LNCAP (cell line): ENCODE data around the gene CDK5R1.

Experiments used
- TF ChIP-seq, protein P1 (sequence below): fragments of 450-650 bp; IDR thresholded peaks from 2 replicates; pipeline ENCODE4 v1.5.1; 2017; ENCODE audit warnings: mild to moderate bottlenecking

The CDK5R1 gene

DNA sequence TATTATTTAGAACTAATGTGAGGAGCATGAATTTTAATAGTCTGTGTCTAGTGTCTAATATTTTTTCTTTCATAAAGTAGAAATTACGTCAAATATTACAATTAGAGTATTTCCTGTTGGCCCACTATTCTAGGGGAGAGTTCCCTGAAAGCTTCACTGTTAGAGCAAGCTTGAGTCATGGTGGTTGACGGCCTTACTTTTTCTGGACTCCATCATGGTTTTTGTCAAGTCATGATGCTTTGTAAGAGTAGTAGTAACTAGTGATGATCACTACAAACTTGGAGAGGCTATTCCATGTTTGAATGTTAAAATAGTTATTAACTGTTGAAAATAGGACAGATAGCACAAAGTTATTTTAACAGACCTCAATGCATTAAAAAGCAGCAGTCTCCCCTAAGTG lies 40.8 kb upstream of the CDK5R1 start:
- TF ChIP-seq, protein P1, sequence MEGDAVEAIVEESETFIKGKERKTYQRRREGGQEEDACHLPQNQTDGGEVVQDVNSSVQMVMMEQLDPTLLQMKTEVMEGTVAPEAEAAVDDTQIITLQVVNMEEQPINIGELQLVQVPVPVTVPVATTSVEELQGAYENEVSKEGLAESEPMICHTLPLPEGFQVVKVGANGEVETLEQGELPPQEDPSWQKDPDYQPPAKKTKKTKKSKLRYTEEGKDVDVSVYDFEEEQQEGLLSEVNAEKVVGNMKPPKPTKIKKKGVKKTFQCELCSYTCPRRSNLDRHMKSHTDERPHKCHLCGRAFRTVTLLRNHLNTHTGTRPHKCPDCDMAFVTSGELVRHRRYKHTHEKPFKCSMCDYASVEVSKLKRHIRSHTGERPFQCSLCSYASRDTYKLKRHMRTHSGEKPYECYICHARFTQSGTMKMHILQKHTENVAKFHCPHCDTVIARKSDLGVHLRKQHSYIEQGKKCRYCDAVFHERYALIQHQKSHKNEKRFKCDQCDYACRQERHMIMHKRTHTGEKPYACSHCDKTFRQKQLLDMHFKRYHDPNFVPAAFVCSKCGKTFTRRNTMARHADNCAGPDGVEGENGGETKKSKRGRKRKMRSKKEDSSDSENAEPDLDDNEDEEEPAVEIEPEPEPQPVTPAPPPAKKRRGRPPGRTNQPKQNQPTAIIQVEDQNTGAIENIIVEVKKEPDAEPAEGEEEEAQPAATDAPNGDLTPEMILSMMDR = no peak

DNA sequence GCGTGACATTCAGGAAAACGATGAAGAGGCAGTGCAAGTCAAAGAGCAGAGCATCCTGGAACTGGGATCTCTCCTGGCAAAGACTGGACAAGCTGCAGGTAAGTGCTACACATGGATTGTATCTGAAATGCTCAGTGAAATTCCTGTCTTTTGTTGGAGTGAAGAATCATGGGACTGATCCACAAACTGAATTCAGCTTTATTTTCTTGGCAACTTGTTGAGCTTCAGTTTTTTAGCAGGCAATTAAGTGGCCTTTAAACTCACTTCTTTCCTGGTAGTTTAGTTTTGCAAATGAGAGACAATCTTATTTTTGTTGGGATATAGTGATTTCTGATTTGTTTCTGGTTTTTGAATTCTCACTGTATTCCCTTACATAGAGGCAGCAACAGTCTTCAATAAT lies 39.8 kb upstream of the CDK5R1 start:
- TF ChIP-seq, protein P1 = no peak

DNA sequence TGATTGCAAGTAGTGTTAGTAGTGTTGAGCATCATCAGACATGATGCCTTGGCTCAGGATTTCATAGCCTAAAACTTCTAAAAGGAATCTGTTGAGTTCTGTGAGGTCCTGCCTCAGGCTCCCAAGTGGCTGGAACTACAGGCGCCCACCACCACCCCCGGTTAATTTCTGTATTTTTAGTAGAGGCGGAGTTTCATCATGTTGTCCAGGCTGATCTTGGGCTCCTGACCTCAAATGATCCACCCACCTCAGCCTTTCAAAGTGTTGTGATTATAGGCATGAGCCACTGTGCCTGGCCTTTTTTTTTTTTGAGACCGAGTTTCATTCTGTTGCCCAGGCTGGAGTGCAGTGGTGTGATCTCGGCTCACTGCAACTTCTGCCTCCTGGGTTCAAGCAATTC lies 36.8 kb upstream of the CDK5R1 start:
- TF ChIP-seq, protein P1 = no peak

DNA sequence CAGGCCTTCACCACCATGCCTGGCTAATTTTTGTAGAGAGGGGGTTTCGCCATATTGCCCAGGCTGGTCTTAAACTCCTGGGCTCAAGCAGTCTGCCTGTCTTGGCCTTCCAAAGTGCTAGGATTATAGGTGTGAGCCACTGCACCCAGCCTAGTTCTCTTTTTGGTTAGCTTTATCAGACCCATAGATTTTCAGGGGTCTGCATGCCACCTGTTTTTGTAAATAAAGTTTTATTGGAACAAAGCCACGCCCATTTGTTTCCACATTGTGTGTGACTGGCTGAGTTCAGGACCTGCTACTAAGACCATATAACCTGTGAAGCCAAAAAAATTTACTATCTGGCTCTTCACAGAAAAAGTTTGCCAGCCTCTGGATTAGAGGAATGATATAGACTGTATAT lies 34.9 kb upstream of the CDK5R1 start:
- TF ChIP-seq, protein P1 = no peak

DNA sequence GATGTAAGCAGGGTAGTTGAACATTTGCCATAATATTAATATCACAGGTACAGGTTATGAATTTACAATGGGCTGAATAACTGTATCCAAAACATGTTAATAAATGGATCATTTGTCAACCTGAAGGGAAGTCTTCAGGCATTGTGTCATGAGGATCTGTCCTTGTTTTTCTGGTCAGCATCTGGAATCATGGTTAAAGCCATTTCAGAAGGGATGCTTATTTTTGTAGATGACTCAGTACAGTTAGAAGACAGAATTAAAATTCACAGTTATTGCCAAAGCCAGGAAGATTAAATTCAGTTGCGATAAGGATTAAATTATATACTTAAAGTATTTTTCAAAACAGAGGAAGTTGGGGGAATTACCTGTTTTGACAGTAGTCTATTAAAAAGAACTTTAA lies 34.5 kb upstream of the CDK5R1 start:
- TF ChIP-seq, protein P1 = no peak

DNA sequence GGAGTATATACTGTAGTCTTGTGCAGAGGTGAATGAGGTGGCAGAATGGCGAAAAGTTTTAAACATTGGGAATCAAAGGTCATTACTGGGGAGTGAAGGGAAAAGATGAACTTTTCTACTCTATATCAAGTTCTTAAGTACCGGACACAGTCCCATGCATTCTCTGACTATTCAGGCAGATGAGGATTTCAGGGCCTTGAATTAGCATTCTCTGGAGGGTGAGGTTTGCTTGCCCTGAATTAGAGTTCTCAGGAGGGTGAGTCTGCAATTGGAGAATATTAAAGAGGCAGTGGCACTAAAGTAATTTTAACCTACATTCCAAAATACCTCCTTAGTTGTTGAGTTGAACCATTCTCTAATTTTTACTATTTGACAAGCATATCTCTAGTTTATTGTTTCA lies 33.4 kb upstream of the CDK5R1 start:
- TF ChIP-seq, protein P1 = no peak

DNA sequence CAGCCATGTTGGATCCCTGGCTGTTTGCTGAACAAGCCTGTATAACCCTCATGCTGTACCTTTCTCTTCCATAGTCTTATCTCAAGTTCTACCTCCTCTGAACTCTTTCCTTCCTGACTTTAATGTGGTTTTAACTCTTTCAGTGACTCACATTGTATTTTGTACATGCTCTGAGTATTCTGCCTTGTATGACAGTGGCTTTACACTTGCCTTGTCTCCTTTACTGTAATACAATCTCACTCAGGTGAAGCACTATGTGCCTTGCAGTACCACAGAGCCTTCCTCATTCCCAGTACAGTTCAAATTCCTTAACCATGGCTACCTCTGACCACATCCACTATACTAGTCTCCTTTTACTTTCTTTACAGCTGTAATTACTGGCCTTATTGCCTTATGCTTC lies 28.4 kb upstream of the CDK5R1 start:
- TF ChIP-seq, protein P1 = no peak

DNA sequence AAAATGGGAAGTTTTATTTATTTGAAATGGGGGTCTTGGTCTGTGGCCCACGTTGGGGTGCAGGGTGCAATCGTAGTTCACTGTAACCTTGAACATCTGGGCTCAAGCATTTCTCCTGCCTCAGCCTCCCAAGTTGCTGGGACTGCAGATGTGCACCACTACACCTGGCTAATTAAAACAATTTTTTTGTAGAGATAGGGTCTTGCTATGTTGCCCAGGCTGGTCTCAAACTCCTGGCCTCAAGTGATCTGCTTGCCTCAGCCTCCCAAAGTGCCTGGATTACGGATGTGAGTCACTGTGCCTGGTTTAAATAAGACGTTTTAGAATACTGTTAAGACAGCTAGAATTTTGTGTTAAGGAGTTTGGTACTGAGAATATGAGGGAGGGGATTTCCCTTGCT lies 26.7 kb upstream of the CDK5R1 start:
- TF ChIP-seq, protein P1 = no peak
